Mesothelial cell of epicardium (in vitro differentiated cells): ENCODE data around the gene INSIG1. TPM values are rescaled to one million over a fixed set of nuclear protein-coding genes. Genes with fewer than 3 reads are reported as not detected.
A peak's percentile ranks its signal among the peaks of the same experiment; 100 is the strongest.

Source experiments
- DNase-seq, 2 experiments: peaks; one replicate each; pipeline ENCODE4 v3.0.0; 2021; ENCODE audit warnings: low spot score in 2 of 2; ENCODE audit not compliant: unreplicated experiment in 2 of 2
- H3K27ac Mint-ChIP-seq: 2 replicates; pipeline ENCODE4 v1.8.0; 2021; ENCODE audit warnings: mixed read lengths
- H3K27me3 Mint-ChIP-seq: 2 replicates; pipeline ENCODE4 v1.8.0; 2021; ENCODE audit warnings: low read depth, mixed read lengths
- H3K36me3 Mint-ChIP-seq: 2 replicates; pipeline ENCODE4 v1.8.0; 2021; ENCODE audit warnings: mixed read lengths
- H3K4me1 Mint-ChIP-seq: 2 replicates; pipeline ENCODE4 v1.8.0; 2021; ENCODE audit warnings: mixed read lengths
- H3K4me3 Mint-ChIP-seq: 2 replicates; pipeline ENCODE4 v1.8.0; 2021; ENCODE audit warnings: mild to moderate bottlenecking, moderate library complexity, mixed read lengths
- H3K9me3 Mint-ChIP-seq: 2 replicates; pipeline ENCODE4 v1.8.0; 2021; ENCODE audit warnings: mixed read lengths
- CTCF ChIP-seq: fragments of 200-600 bp; sonication (generic); IDR thresholded peaks from one replicate; pipeline ENCODE4 v1.5.0; 2021; ENCODE audit warnings: antibody characterized with exemption; ENCODE audit not compliant: unreplicated experiment
- total RNA-seq: library from RNA; stranded (reverse); gene quantifications from 3 replicates; pipeline ENCODE4 v1.2.1, GENCODE V29; 2021

The INSIG1 gene
- total RNA-seq, 1 donor from 2014 or later = 38.2 TPM

DNA sequence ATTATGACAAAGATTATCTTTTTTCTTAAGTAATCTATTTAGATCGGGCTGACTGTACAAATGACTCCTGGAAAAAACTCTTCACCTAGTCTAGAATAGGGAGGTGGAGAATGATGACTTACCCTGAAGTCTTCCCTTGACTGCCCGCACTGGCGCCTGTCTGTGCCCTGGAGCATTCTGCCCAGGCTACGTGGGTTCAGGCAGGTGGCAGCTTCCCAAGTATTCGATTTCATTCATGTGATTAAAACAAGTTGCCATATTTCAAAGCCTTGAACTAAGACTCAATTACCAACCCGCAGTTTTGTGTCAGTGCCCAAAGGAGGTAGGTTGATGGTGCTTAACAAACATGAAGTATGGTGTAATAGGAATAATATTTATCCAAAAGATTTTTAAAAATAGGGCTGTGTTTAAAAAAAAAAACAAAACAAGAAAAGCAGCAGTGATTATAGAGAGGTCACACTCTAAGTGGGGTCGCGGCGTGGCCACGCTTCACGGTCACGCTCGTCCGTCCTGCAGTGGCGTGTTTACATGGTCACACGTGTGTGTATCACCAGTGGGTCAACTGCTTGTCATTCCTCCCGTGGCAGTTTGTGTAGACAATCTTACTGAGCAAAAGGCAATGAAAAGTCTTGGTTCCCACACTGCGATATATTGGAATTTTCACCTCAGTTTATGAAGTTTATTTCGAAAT is 10.8 kb downstream of the INSIG1 start:
- Mint-ChIP-seq H3K36me3 (peaks cover 33% of the 10 kb centered on the region), H3K27ac (no peak overlapping the region), H3K27me3 (no peaks in the 10 kb centered on the region), H3K9me3 (no peaks in the 10 kb centered on the region), H3K4me3 (no peak overlapping the region), H3K4me1 (no peaks in the 10 kb centered on the region)
- no peak for TF ChIP-seq CTCF
- no peak for DNase-seq

GRCh38 chr7:155309021-155309338 is 11.3 kb downstream of the INSIG1 start:
- TF ChIP-seq CTCF = no peak
- H3K27ac Mint-ChIP-seq = no peak overlapping the region
- no peaks in the 10 kb centered on the region for H3K9me3 Mint-ChIP-seq
- no peak overlapping the region for H3K4me3 Mint-ChIP-seq
- no peaks in the 10 kb centered on the region for H3K27me3 Mint-ChIP-seq
- no peaks in the 10 kb centered on the region for H3K4me1 Mint-ChIP-seq
- no peak for DNase-seq
- H3K36me3 Mint-ChIP-seq = peaks cover 29% of the 10 kb centered on the region

DNA sequence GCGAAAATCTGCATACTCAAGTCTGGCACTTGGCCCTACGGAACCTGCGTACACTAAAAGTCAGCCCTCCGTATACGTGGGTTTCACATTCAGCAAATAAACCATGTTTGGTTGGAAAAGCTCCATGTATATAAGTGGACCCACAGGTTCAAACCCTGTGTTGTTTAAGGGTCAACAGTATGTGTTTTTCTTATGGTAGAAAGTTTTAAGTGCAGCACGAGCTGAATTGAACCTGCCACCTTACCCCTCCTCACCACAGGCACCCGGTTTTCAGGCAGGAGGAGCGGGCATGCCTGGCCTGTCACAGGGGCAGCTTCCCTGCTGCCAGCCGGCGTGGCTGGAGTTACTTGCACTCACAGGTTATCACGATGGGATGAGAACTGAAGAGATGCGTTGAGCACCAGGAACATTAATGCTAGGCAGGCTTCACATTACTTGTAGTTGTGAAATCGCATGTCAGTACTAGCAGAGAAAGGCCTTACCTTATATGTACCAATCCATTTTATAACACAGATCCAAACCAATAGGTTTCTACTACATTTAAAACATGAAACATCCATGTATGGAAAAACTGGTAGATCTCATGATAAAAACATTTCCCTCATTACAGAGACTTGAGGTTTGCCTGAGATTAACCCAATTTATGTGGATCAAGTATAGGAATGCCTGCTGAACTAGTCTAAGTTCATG is 12.9 kb downstream of the INSIG1 start:
- no peak for TF ChIP-seq CTCF
- H3K27ac Mint-ChIP-seq = no peak overlapping the region
- peaks cover 20% of the 10 kb centered on the region for H3K36me3 Mint-ChIP-seq
- no peak for DNase-seq
- H3K9me3 Mint-ChIP-seq = no peaks in the 10 kb centered on the region
- H3K27me3 Mint-ChIP-seq = no peaks in the 10 kb centered on the region
- H3K4me1 Mint-ChIP-seq = no peaks in the 10 kb centered on the region
- H3K4me3 Mint-ChIP-seq = no peak overlapping the region

DNA sequence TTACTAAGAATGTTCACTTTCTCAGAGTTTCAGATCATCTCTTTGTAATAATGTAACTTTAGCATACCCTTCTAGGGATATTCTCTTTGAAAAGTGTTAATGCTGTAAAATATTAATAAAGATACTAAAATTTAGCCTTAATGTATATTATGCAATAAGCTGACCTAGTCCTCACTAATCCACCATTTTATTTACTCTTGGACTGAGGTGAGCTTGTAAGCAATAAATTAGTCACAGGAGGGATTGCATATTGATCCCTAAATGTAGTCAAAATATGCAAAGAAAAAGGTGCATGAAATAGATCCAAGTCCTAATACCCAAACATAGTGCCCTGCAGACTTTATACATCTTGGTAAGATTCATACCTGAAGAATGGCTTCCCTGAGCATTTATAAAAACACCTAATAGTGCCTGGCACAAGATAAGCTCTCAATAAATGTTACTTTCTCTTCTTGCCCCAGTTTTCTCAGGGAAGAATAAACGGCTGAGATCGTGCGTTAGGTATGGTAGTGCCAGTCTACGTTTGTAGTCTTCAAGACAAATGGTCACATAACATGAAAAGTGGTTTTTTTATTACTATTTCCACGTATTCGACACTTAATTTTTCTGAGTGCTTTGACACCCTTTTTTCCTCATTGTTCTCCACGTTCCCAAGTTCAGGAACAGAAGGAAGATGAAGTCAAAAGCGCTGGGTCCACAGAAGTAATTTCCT is 14.3 kb downstream of the INSIG1 start:
- Mint-ChIP-seq H3K27me3 (peaks cover 2% of the 10 kb centered on the region), H3K36me3 (peaks cover 16% of the 10 kb centered on the region), H3K4me1 (no peaks in the 10 kb centered on the region), H3K9me3 (no peaks in the 10 kb centered on the region), H3K4me3 (no peak overlapping the region), H3K27ac (no peak overlapping the region)
- no peak for TF ChIP-seq CTCF
- no peak for DNase-seq

DNA sequence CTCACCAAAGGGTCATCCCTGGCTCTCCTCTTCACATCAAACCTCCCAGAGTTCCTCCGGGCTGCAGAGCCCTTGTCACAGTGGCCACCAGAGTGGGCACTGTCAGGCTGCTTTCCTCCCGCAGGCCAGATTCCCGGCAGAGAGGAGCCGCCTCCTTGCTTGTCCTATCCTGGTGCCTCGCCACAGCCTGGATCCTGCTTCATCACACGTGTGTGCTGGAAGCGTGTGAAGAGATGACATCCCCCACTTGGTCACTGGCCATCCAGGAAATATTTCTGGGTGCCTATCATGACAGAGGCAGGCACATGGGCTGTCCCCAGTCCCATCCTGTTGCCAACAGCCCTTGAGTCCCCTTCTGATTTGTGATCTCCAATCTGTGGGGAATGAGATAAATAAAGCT is 15.0 kb downstream of the INSIG1 start:
- TF ChIP-seq CTCF = no peak
- DNase-seq = no peak
- no peak overlapping the region for H3K4me3 Mint-ChIP-seq
- H3K27me3 Mint-ChIP-seq = peaks cover 2% of the 10 kb centered on the region
- no peaks in the 10 kb centered on the region for H3K4me1 Mint-ChIP-seq
- peaks cover 11% of the 10 kb centered on the region for H3K36me3 Mint-ChIP-seq
- H3K27ac Mint-ChIP-seq = peak overlapping the region; percentile 36
- H3K9me3 Mint-ChIP-seq = no peaks in the 10 kb centered on the region
